Measurements from ENCODE around the gene HECW1.

The HECW1 gene

DNA sequence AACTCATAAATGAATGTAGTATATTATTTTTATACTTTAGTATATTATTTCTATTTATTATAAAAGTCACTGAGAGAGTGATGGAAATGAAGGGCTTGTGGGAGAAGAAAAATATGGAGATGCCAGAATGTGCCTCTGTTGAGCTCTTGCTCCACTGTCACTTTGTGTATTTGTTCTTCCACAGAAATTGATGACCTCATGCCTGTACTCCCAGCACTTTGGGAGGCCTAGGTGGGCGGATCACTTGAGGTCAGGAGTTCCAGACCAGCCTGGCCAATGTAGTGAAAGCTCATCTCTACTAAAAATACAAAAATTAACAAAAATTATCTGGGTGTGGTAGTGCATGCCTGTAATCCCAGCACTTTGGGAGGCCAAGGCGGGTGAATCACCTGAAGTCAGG lies 394.0 kb downstream of the HECW1 start:
- DNase-seq (ENCODE audit: low spot score) = no peak

DNA sequence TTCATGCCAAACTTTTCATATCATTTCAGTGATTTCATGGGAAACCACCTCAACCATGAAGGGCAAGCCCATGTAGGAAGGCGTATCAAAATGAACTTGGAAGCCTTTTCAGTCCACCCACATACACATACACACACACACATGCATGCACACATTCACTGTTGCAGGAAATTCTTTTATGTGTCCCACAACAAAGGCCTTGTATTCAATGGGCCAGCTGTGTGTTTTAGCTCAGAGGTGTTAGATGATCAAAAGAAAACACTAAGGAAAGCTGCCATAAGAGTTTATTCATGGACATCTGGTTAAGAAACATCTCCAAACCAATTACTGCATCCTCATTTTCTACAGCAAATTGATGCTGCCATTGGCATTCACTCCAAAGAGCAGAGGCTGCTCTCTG lies 396.0 kb downstream of the HECW1 start:
- DNase-seq (ENCODE audit: low spot score) = no peak

DNA sequence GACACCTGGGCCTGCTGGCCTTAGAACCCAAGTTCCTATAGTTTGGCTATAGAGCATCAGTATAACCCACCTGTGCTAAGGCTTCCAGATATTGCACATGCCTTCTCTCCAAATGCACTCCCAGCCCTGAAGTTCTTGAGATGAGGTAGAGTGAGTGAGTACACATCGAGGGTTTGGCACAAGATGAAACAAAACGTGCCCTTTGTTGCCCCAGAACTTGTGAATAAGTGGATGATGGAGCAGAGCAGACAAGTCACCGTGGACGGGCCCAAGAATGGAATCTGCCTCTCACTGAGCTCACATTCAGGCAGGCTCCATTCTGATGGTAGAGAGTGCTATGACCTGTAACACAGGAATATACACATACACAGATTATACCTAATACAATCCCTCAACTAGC lies 397.5 kb downstream of the HECW1 start:
- DNase-seq (ENCODE audit: low spot score) = no peak

DNA sequence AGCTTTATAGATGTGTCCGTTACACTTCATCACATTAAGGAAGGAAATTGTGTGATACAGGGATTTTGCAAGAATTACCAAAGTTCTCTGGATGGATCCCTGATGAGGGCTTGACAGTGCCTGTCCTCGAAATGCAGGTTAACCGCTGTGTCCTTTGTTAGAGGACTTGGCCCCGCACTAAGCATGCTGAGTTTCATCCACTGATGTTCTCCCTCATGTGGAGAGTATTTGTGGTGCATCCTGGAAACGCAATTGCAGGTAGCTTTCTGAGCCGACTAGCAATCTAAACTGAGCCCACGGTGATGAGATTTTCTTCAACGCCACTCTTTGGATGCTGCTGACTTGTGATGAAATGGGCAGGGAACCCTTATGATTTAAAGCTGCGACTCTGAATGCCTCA lies 398.6 kb downstream of the HECW1 start:
- DNase-seq (ENCODE audit: low spot score) = no peak

DNA sequence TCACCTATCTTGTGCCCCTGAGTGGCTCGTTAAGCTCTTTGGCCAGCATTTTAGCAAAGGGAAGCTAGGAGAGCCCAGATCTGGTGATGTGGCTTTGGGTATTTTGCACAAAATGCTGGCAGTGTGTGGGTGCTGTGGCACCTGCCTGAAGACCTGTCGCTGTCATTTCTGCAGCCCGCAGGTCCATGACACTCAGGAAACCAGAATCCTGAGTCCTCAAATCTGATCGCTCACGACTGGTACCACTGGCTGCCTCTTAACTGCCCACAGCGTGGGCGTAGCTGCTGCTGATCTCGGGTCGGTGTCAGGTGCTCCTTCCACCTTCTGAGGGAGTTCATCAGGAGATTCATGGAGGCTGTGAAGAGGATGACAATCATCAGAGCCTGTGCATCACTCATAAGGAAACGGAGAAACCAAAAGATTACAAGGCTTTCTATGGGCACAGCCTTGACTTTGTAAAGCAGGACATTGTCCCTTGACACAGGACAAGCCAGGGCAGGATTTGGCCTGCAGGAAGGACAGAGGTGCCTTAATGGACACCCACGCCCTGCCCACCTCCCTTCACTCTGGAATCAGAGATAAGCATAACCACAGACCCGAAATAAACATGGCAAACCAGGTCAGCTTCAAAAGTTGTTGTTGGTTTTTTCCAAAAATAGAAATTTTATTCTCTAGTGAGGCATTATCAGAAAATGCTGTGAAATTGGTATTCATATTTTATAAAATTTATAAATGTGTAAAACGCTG lies 399.5 kb downstream of the HECW1 start:
- no peak for DNase-seq (ENCODE audit: low spot score)

DNA sequence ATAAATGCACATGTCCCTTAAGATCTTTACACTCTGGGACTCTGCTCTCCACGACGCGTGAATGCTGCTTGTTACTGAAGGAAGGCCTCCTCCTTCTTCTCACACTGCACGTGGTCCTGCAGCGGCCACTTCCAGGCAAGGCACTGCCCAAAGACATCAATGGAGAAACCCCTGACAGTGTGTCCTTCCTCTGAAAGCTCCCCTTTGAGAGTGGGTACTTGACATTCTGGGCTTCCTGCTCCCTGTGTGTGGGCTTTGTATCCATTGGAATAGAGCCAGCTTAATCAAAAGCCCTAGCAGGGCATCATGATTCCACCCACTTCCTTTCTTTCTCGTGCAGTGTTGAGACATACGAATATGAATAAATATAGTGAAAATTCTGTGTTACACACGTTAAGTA lies 400.8 kb downstream of the HECW1 start:
- DNase-seq (ENCODE audit: low spot score) = no peak

DNA sequence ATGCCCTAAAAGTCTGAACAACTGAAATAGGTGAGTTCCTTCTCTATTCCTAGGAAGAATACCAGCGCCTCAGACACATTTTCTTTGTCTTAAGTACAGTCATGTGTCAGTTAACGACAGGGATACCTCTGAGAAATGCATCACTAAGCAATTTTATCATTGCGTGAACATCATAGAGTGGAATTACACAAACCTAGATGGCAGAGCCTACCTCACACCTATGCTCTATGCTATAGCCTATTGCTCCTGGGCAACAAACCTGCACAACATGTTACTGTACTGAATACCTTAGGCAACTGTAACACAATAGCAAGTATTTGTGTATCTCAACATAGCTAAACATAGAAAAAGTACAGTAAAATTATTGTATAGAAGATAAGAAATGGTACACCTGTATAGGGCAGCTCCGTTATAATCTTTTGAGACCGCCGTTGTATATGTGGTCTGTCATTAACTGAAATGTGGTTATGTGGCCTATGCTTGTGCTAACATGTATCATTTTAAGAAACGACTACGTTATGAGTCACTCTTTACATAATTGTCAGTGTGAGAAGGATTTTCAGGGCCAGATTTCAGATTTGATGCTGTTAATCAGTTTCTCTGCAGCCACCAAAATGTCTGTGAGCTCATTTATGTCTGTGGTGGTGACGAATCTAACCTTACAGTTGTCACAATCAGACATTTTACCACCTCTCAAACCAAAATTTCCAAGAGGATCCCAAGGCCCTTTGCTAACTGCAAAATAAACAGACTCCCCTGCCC lies 404.3 kb downstream of the HECW1 start:
- DNase-seq (ENCODE audit: low spot score) = no peak

DNA sequence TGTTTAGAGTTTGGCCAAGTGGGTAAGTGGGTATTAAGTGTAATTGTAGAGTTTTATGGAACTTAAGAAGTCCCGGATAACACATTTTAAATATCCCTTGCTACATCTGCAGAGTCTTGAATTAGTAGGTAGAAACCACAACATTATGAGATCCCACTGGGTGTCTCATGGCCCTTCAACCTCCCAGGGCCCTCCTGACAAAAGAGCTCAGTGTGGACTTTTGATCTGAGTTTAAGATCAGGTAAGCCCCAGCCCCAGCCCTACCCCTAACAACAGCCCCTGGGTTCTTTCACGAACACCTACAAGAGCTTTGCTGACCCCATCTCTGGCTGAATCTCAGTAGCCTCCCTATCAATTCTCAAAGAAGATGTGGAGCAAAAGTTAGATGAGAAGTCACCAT lies 405.0 kb downstream of the HECW1 start:
- no peak for DNase-seq (ENCODE audit: low spot score)

DNA sequence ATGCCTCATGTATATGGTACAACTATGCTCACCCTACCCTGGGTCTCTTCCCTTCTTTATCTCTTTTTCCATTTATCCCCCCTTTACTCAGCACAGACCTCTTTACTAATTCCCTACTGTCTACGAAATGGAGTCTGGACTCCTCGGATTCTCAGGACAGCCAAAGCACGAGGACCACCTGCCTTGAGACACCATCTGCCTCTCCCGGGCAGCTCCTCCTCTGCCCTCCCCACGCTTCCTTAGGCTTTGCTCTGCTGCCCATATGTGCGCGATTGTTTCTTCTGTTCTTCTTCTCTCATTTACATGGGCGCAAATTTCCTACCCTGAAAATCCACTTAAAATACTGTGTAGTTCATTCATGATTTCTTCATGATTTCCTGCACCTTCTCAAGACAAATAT lies 407.8 kb downstream of the HECW1 start:
- DNase-seq (ENCODE audit: low spot score) = no peak

DNA sequence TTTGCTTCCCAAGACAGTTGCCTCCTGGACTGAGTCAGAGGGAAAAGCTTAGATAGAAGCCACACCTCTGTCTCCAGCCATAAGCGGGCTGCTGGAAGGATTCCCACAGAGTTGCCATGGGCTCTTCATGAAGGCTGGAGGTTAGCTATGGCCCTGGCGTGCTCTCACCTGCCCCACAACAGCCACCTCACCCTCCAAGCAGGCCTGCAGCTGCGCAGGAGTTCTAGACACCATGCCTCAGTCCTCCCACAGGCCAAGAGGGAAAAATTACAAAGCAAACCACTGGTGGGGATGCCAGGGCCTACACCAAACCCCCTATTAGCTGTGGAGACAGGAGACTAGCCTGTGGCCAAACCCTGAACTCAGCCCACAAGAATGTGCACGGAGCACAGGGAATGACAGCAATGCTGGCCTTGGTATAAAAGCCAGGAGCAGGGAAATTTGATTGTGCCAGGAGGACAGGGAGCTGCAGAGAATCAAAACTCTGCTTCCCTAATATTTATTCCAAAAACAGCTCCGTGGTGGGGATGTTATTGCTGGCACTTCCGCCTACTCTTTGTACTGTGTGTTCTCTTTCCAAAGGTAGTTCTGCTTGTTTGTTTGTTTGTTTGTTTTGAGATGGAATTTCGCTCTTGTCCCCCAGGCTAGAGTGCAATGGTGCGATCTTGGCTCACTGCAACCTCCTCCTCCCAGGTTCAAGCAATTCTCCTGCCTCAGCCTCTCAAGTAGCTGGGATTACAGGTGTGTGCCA lies 410.1 kb downstream of the HECW1 start:
- no peak for DNase-seq (ENCODE audit: low spot score)

DNA sequence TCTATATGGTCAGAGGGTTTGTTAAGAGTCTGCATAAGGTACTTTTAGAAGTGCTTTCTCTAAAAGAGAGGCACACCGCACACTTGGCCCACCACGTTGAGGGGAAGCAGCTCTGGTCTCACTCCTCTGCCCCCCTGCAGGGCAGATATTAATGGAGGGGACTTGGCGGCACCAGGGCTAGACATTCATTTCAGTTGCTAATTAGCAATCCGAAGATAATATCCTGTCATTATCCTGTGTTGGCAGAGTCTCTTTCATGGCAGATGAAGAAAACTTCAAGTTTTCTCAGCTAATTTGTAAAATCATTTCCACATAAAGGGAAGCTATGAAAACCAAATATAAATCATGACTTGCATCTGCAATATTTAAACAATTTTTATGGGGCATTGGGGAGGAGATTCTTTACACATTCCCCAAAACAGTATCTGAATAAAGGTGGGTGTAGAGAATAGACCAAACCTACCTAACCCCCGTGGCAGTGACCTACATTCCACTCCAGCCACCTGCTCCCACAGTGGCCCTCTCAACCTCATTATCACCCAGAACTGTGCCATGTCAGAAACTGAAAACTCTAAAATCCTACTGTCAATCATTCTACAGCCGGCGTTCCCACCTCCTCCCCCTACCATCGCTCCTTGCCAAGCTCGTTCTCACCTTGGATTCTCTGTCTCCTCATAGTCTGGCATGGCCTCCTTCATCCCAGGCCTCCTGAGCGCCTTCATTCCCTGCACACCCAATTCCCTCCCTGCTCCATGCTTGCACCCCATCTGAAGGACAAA lies 416.3 kb downstream of the HECW1 start:
- DNase-seq (ENCODE audit: low spot score) = no peak

DNA sequence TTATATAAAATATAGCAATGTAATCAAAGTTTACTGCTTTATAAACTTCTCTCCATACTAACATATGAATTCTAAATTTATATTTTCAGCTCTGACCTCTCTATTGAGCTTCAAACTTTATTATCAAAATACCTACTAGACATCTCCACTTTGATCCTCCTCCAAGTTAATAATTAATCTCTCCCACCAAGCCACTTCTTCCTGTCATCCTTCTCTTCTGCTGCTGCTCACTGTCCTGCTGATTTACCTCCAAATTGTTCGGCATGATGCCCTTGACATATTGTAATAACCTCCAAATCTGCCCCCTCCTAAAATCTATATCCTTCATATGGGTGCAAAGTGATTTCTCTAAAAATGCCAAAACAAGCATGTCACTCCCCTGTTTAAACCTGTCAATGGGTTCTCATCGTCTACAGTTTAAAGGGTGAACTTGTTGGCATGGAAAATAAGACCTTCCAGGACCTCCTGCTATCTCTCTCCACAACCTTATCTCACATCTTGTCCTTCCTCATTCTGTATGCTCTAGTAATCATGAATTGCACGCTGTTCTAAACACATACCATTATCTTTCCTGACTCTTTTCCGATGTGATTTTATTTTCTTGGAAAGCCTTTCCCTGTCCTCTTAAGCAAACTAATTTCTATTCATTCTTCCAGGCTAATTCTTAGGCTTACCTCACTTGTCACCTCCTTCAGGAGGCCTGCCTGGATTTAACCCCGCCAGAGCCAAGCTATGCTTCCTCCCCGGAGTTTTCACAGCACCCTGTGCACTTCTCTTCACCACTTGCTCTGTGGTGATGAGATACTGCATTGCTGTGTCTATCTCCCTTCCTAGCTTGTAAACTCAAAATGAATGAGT lies 418.3 kb downstream of the HECW1 start:
- no peak for DNase-seq (ENCODE audit: low spot score)

DNA sequence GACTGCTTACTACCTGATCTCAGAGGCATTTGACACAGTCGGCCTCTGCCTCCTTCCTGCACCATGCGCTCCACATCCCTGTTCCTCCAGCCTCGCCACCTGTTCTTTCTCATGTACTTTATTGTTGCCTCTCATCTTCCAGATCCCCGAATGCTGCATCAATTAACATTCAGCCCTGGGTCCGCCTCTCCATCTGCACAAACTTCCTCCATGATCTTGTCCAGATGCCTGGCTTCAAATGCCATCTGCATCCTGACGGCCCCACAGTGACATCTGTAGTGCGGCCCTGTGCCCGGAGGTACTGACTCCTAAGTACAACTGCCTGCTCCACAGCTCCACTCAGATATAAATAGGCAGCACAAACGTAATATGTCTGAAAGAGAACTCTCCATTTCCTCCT lies 419.3 kb downstream of the HECW1 start:
- DNase-seq (ENCODE audit: low spot score) = no peak

DNA sequence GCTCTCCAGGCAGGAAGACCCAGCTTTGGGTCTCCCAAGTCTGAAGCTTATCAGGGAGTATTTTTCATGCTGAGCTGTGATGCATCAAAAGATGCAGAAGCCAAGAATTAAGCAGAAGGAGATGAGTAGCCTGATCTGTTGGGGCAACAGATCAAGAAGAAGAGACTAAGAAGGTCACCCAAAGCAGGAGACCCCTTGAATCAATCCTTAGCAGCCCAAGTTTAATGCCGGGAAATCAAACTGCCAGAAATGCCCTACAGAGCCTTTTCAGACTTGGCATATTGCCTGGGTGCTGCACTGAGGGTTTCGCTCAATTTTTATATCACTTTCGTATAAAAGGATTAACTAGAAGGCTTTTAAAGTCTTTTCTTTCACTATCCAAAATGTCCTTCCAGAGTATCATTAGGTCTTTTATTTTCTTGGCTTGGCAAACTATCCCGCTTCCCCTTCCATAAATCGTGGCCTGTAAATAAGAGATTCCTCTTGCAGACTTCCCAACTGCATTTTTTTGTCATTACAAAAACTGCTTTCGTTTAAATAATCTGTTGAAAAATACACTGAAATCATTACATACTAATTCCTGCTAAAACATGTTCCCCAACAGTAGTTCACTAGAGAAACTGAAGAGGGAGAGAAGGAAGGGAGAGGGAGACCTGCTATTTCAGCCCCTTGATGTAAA lies 421.5 kb downstream of the HECW1 start:
- no peak for DNase-seq (ENCODE audit: low spot score)

DNA sequence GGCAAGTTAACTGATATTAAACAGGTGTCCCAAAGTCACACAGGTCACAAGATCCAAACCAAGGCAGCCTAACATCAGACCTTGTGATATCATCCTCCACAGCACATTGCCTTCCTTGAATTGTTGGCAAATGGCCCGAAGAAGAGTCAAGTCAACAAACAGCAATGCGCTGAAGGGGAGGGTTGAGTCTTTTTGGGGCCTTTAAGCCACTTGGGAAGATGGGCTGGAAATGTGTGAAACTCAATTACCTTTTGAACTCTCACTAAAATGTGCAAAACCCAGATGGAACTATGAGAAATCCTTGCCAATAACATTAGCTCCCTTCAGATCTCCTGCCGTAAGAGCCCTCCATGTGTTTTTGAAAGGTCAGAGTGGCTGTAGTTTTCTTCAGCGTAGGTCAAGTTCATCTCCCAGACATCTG lies 422.6 kb downstream of the HECW1 start:
- DNase-seq (ENCODE audit: low spot score) = no peak

DNA sequence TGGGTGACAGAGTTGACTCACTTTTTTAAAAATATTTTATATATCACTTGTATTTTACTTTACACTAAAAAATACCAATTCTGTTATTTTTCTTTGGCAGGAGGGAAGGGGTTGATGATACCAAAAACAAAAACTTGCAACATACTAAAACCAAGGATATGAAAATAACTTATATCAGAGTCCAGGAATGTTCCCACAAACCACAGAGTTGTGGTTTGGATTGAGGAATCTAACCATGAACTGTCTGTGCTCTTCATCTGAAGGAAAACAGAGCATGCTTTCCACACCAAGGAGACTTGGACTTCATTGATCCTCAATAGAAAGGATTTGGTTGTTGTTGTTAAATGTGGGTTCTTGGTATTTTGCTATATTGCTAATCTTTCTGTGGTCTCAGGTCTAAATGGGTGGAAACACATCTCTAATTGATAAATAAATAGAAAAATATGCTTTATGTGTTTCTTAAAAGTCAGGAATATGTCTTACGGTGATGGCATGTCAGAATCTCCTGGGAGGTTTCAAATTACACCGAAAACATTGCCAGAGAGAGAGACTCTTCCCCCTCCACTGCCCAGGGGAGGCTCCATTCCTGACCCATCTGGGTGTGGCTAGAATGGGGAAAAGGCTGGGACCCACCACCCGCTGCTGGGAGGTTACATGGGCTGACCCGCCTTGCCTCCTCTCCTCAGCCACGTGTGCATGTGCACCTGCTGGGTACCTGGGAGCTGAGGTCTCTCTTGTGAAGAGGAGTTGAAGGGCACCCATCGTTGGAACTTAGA lies 423.6 kb downstream of the HECW1 start:
- DNase-seq (ENCODE audit: low spot score) = no peak

DNA sequence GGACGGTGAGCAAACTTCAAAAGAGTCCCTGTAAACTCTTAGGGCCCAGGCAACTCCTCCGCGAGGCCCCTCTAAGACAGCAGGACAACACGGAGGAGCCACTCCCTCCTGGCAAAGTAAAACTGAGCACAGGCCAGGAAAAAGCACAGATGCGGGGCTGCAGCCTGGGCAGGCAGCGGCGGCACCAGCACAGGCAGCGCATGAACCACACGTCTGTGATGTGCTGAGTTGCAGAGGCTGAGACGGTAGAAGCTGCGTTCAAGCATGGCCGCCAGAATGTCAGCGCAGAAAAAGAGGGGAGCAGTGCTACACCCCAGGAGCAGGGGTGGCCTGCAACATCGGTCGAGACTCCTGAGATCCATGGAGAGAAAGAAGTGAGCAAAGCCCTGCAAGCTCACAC lies 424.3 kb downstream of the HECW1 start:
- DNase-seq (ENCODE audit: low spot score) = no peak

DNA sequence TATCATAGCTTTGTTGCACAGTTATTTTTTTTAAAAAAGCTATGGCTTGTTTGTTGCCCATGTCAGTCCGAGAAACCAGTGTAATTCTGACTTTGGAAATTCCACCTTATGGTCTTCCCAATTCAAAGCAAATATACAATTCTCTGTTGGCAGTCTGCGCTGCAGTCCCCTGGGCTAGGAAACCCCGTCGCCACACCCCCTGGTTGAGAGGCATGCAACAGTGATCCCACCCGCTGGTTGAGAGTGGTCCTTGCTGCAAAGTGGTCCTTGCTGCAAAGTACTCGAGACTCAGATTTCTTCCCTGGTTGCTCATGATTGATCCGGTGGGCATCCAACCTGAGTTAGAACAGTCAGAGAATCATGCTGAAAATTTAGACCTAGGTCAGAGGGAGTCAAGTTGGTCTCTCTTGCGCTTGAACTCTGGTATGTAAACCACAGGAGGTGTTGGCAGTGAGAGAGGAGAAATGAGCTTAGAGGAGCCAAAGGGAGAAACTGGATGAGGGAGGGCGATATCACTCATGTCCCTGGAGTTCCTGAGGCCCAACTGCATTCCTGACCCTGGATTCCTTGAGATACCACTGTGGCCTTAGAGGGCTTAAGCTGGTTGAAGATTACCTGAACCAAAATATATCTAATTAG lies 425.4 kb downstream of the HECW1 start:
- DNase-seq (ENCODE audit: low spot score) = no peak

DNA sequence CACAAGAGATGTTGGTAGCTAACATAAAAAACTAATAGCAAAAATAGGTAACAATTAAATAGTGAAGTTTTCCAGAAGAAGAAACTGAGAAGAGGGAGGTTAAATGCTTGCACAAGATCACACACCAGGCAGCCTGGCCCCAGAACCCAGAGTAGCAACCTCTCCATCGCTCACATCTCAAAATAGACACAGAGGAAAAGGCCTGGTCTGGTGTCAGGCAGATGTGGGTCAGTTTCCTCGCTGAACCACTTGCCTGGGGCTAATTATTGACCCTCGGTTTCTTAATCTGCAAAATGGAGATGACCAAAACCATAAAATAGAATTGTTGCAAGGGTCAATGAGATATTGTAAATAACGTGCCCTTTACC lies 425.9 kb downstream of the HECW1 start:
- no peak for DNase-seq (ENCODE audit: low spot score)

All from ecto neural progenitor cell (in vitro differentiated cells).